Measurements from ENCODE around the gene RPS21. TPM values are rescaled to one million over a fixed set of nuclear protein-coding genes. Genes with fewer than 3 reads are reported as not detected.

Gene RPS21
- total RNA-seq, 2 experiments from 2014 or later: 3,015 to 3,210 TPM

DNA sequence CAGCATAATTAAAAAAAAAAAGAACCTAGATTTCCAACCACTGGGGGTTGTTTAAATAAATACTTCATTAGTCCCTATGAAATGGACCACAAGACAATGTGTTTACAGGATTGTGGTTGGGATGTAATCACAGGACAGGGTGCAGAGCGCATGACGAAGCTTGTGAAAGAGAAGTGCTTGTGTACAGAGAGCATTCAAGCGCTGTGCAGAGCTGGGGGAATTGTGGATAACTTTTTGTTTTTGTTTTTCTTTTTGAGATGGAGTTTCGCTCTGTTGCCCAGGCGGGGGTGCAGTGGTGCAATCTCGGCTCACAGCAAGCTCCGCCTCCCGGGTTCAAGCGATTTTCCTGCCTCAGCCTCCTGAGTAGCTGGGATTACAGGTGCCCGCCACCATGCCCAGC lies 42.1 kb upstream of the RPS21 start:
- Histone ChIP-seq H3K4me3 (ENCODE audit: low read length) (no peak overlapping the region), H3K36me3 (ENCODE audit: insufficient read depth, low read length) (no peaks in the 10 kb centered on the region), H3K4me1 (ENCODE audit: insufficient read depth, low read length) (no peaks in the 10 kb centered on the region), H3K9me3 (ENCODE audit: control insufficient read depth in 1 of 2, insufficient read depth in 1 of 2, low read length in 2 of 2) (peaks cover 0 to 27% of the 10 kb centered on the region in 2 experiments), H3K27me3 (ENCODE audit: control insufficient read depth in 1 of 2, insufficient read depth in 2 of 2, low read length in 2 of 2) (no peaks in the 10 kb centered on the region), H3K27ac (ENCODE audit: low read depth in 1 of 2, low read length in 2 of 2) (no peak overlapping the region)
- Mint-ChIP-seq H3K9me3 (peaks cover 3% of the 10 kb centered on the region), H3K4me1 (ENCODE audit: low read depth) (no peaks in the 10 kb centered on the region), H3K27ac (no peak overlapping the region), H3K36me3 (ENCODE audit: low read depth) (no peaks in the 10 kb centered on the region), H3K4me3 (no peak overlapping the region), H3K27me3 (peaks cover 3% of the 10 kb centered on the region)
- CTCF ChIA-PET: no interaction called here
- no peak for DNase-seq
- ATAC-seq (ENCODE audit: poor library complexity): no peak
- intact Hi-C loops (cut with DNase I, micrococcal nuclease): no loop called here
- POLR2A ChIA-PET: no interaction called here
- TF ChIP-seq, protein P1, sequence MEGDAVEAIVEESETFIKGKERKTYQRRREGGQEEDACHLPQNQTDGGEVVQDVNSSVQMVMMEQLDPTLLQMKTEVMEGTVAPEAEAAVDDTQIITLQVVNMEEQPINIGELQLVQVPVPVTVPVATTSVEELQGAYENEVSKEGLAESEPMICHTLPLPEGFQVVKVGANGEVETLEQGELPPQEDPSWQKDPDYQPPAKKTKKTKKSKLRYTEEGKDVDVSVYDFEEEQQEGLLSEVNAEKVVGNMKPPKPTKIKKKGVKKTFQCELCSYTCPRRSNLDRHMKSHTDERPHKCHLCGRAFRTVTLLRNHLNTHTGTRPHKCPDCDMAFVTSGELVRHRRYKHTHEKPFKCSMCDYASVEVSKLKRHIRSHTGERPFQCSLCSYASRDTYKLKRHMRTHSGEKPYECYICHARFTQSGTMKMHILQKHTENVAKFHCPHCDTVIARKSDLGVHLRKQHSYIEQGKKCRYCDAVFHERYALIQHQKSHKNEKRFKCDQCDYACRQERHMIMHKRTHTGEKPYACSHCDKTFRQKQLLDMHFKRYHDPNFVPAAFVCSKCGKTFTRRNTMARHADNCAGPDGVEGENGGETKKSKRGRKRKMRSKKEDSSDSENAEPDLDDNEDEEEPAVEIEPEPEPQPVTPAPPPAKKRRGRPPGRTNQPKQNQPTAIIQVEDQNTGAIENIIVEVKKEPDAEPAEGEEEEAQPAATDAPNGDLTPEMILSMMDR (IDR thresholded peaks at IDR 0.05): no peak

DNA sequence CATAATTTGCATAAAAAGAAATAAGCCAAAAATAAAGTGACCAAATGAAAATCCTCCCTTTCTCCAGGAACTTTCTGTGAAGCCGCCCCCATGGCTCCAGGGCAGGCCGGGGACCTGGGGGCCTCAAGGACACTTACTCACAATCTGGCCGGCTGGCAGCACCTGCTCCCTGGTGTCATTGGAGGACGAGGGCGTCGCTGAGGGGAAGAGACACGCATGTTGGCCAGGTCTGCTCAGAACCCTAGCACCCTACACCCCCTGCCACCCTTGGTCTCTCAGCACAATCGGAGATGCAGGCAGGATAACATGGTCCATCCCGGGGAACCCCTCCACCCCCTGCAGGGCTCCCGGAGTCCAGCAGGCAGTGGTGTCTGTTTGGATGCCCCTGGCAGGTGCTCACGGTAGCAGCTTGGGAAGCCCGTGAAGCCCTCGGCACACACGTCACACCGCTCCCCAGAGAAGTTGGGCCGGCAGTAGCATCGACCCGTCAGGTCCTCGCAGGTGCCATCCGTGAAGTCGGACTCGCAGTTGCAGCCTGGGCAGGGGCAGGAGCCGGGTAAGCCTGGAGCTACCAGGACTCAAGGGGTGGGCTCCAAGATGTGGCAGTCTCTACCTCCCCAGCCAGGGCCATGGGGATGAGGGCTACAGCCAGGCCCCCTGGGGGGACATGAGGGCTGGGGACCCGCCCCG lies 41.1 kb upstream of the RPS21 start:
- no peaks in the 10 kb centered on the region for H3K4me1 Mint-ChIP-seq (ENCODE audit: low read depth)
- Histone ChIP-seq H3K4me3 (ENCODE audit: low read length) (no peak overlapping the region), H3K4me1 (ENCODE audit: insufficient read depth, low read length) (no peaks in the 10 kb centered on the region), H3K9me3 (ENCODE audit: control insufficient read depth in 1 of 2, insufficient read depth in 1 of 2, low read length in 2 of 2) (peaks cover 0 to 20% of the 10 kb centered on the region in 2 experiments), H3K27me3 (ENCODE audit: control insufficient read depth in 1 of 2, insufficient read depth in 2 of 2, low read length in 2 of 2) (no peaks in the 10 kb centered on the region), H3K36me3 (ENCODE audit: insufficient read depth, low read length) (no peaks in the 10 kb centered on the region), H3K27ac (ENCODE audit: low read depth in 1 of 2, low read length in 2 of 2) (no peak overlapping the region)
- CTCF ChIA-PET: no interaction called here
- POLR2A ChIA-PET: no interaction called here
- H3K27me3 Mint-ChIP-seq: no peaks in the 10 kb centered on the region
- TF ChIP-seq, protein P1 (IDR thresholded peaks at IDR 0.05): no peak
- intact Hi-C loops (cut with DNase I, micrococcal nuclease): no loop called here
- no peaks in the 10 kb centered on the region for H3K36me3 Mint-ChIP-seq (ENCODE audit: low read depth)
- ATAC-seq (ENCODE audit: poor library complexity) (no peak), DNase-seq (no peak)
- no peak overlapping the region for H3K27ac Mint-ChIP-seq
- no peak overlapping the region for H3K4me3 Mint-ChIP-seq
- peaks cover 3% of the 10 kb centered on the region for H3K9me3 Mint-ChIP-seq

DNA sequence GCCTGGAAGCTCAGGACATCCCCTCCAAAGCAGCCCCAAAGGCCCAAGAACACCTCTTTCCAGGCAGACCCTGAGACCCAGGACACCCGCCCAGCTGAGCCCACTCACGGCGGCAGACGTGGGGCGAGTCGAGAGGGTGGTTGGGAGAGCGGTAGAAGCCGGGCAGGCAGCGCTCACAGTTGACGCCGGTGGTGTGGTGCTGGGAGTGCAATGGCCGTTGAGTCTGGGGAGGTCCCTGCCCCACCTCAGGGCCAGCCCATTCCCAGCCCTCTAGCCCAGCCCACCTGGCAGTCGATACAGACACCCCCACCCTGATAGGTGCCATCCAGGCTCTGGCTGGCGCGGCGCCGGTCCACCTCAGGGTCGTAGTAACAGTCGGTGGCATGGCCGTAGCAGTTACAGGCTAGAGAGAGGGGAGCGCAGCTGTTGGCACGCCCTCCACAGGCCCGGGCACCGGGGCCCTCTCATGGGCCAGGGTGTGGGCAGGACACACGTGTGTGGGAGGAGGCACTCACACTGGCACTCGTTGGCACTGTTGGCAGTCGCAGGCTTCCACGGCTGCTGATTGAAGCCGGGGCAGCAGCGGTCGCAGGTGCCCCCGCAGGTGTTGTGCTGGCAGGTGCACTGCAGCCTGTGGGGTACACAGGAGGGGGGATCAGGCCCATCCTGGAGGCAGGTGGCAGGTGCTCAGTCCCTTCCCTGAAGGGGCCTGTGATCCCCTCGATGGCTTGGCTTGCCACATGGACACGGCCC lies 40.3 kb upstream of the RPS21 start:
- intact Hi-C loops (cut with DNase I, micrococcal nuclease): no loop called here
- no peaks in the 10 kb centered on the region for H3K4me1 ChIP-seq (ENCODE audit: insufficient read depth, low read length)

More for the DNA sequence above, 40.3 kb upstream of the RPS21 start:
- ChIA-PET CTCF (no interaction called here), POLR2A (no interaction called here)
- TF ChIP-seq, protein P1 (IDR thresholded peaks at IDR 0.05): no peak
- H3K27me3 Mint-ChIP-seq: no peaks in the 10 kb centered on the region
- no peaks in the 10 kb centered on the region for H3K36me3 Mint-ChIP-seq (ENCODE audit: low read depth)
- no peak overlapping the region for H3K4me3 Mint-ChIP-seq
- Histone ChIP-seq H3K27ac (ENCODE audit: low read depth in 1 of 2, low read length in 2 of 2) (no peak overlapping the region), H3K4me3 (ENCODE audit: low read length) (no peak overlapping the region), H3K36me3 (ENCODE audit: insufficient read depth, low read length) (no peaks in the 10 kb centered on the region), H3K27me3 (ENCODE audit: control insufficient read depth in 1 of 2, insufficient read depth in 2 of 2, low read length in 2 of 2) (no peaks in the 10 kb centered on the region), H3K9me3 (ENCODE audit: control insufficient read depth in 1 of 2, insufficient read depth in 1 of 2, low read length in 2 of 2) (peaks cover 0 to 20% of the 10 kb centered on the region in 2 experiments)
- no peak for DNase-seq
- H3K27ac Mint-ChIP-seq: no peak overlapping the region
- no peaks in the 10 kb centered on the region for H3K4me1 Mint-ChIP-seq (ENCODE audit: low read depth)
- H3K9me3 Mint-ChIP-seq: peaks cover 3% of the 10 kb centered on the region
- no peak for ATAC-seq (ENCODE audit: poor library complexity)
